KMS-11 (cell line): ENCODE results near the gene PCSK6.

Experiments
- H2AFZ ChIP-seq: fragments of 200-600 bp; sonication (generic); 2 replicates; pipeline ENCODE4 v1.6.1; 2016; ENCODE audit warnings: antibody characterized with exemption, mixed run types, low read depth
- H3K27ac ChIP-seq: fragments of 200-600 bp; sonication (generic); 2 replicates; pipeline ENCODE4 v1.6.1; 2016; ENCODE audit warnings: mild to moderate bottlenecking, mixed run types
- H3K27me3 ChIP-seq: fragments of 200-600 bp; sonication (generic); 2 replicates; pipeline ENCODE4 v1.6.1; 2017; ENCODE audit warnings: mild to moderate bottlenecking, low read depth, mixed run types, moderate library complexity; ENCODE audit not compliant: insufficient read depth
- H3K36me3 ChIP-seq: fragments of 200-600 bp; sonication (generic); 2 replicates; pipeline ENCODE4 v1.6.1; 2017; ENCODE audit warnings: mild to moderate bottlenecking, mixed run types; ENCODE audit not compliant: insufficient read depth
- H3K4me1 ChIP-seq: fragments of 200-600 bp; sonication (generic); 2 replicates; pipeline ENCODE4 v1.6.1; 2016; ENCODE audit warnings: mild to moderate bottlenecking, low read depth, mixed run types; ENCODE audit not compliant: poor library complexity, severe bottlenecking
- H3K4me2 ChIP-seq: fragments of 200-600 bp; sonication (generic); 2 replicates; pipeline ENCODE4 v1.7.0; 2016; ENCODE audit warnings: mild to moderate bottlenecking, mixed run types
- H3K4me3 ChIP-seq: fragments of 200-600 bp; sonication (generic); IDR thresholded peaks from 2 replicates; pipeline ENCODE4 v1.6.1; 2017; ENCODE audit warnings: low read depth, low read length, mixed read lengths; ENCODE audit not compliant: insufficient read depth
- H3K79me2 ChIP-seq: fragments of 200-600 bp; sonication (generic); 2 replicates; pipeline ENCODE4 v1.6.1; 2016; ENCODE audit warnings: low read depth, mixed run types; ENCODE audit not compliant: insufficient read depth
- H3K9ac ChIP-seq: fragments of 200-600 bp; sonication (generic); 2 replicates; pipeline ENCODE4 v1.6.1; 2016; ENCODE audit warnings: mild to moderate bottlenecking, mixed run types
- H4K20me1 ChIP-seq: fragments of 200-600 bp; sonication (generic); 2 replicates; pipeline ENCODE4 v1.6.1; 2016; ENCODE audit warnings: mild to moderate bottlenecking, mixed run types; ENCODE audit not compliant: insufficient read depth
- TF ChIP-seq, protein P1 (sequence below): fragments of 200-600 bp; sonication (generic); conservative IDR thresholded peaks from 2 replicates; pipeline ENCODE4 v1.6.1; 2017; ENCODE audit warnings: low read depth, mild to moderate bottlenecking, antibody characterized with exemption, low read length, moderate library complexity, mixed read lengths

The PCSK6 gene

DNA sequence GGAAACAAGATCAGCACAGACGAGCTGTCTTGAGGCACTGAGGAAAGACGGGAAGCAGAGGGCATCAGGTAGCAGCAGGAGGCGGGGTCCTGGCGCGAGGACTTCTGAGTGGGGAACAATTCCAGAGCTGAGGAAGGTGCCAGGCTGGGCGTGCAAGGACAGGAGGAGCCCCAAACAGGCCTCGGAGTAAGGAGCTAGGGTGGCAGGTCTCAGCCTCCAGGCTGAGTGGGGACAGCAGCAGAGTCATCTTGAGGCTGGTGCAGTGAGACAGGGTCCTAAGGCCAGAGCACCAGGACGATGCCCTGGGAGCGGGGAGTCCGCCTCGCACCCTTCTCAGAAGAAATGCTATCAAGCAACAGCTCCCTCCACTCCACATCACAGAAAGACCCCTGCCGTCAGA is 78.4 kb downstream of the PCSK6 start:
- no peak overlapping the region for H3K4me3 ChIP-seq
- no peaks in the 10 kb centered on the region for H3K36me3 ChIP-seq
- TF ChIP-seq, protein P1, sequence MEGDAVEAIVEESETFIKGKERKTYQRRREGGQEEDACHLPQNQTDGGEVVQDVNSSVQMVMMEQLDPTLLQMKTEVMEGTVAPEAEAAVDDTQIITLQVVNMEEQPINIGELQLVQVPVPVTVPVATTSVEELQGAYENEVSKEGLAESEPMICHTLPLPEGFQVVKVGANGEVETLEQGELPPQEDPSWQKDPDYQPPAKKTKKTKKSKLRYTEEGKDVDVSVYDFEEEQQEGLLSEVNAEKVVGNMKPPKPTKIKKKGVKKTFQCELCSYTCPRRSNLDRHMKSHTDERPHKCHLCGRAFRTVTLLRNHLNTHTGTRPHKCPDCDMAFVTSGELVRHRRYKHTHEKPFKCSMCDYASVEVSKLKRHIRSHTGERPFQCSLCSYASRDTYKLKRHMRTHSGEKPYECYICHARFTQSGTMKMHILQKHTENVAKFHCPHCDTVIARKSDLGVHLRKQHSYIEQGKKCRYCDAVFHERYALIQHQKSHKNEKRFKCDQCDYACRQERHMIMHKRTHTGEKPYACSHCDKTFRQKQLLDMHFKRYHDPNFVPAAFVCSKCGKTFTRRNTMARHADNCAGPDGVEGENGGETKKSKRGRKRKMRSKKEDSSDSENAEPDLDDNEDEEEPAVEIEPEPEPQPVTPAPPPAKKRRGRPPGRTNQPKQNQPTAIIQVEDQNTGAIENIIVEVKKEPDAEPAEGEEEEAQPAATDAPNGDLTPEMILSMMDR, result no peak
- H3K4me1 ChIP-seq, result no peaks in the 10 kb centered on the region
- H3K79me2 ChIP-seq, result no peaks in the 10 kb centered on the region
- no peaks in the 10 kb centered on the region for H3K27me3 ChIP-seq
- H3K9ac ChIP-seq, result no peak overlapping the region
- H3K27ac ChIP-seq, result no peak overlapping the region
- H3K4me2 ChIP-seq, result no peak overlapping the region
- H2AFZ ChIP-seq, result no peak overlapping the region
- H4K20me1 ChIP-seq, result no peaks in the 10 kb centered on the region

DNA sequence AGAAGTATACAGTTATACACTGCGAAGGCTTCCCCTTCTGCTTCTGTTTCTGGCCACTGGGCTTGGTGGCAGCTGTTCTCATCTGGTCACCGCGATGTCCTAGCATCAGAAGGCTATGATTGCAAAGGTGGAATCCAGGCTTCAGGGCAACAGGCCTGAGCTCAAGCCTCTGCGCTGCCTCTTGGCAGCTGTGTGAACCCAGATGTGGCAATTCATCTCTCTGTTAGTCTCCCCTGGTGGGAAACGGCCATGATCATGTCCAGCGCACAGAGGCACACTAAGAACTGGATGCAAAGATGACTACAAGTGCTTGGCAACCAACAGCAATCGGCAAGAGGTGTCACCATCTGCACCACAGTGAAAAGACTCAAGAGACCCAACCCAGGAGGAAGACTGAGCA is 78.9 kb downstream of the PCSK6 start:
- Histone ChIP-seq H3K4me2 (no peak overlapping the region), H4K20me1 (no peaks in the 10 kb centered on the region), H3K4me3 (no peak overlapping the region), H3K79me2 (no peaks in the 10 kb centered on the region), H3K9ac (no peak overlapping the region), H2AFZ (no peak overlapping the region), H3K27me3 (no peaks in the 10 kb centered on the region), H3K4me1 (no peaks in the 10 kb centered on the region), H3K27ac (no peak overlapping the region), H3K36me3 (no peaks in the 10 kb centered on the region)
- TF ChIP-seq, protein P1, result no peak

DNA sequence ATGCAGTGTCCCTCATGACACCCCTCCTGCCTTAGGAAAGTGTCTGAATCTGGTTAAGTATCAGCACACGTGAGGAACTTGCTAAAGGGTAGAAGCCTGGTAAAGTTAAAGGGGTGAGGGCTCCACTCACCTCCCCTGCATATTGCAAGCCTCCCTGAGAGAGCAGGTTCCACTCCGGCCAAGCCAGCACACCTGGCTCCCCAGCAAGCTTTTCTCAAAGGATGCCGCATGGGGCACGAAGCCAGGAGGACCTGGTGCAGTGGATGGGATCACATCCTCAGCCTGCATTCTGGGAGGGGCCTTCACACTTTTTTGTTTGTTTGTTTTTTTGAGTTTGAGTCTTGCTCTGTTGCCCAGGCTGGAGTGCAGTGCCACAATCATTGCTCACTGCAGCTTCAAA is 79.9 kb downstream of the PCSK6 start:
- Histone ChIP-seq H3K79me2 (no peaks in the 10 kb centered on the region), H3K27ac (no peak overlapping the region), H3K27me3 (no peaks in the 10 kb centered on the region), H3K9ac (no peak overlapping the region), H3K4me3 (no peak overlapping the region), H2AFZ (no peak overlapping the region), H4K20me1 (no peaks in the 10 kb centered on the region), H3K4me1 (no peaks in the 10 kb centered on the region), H3K4me2 (no peak overlapping the region), H3K36me3 (no peaks in the 10 kb centered on the region)
- TF ChIP-seq, protein P1, result no peak

DNA sequence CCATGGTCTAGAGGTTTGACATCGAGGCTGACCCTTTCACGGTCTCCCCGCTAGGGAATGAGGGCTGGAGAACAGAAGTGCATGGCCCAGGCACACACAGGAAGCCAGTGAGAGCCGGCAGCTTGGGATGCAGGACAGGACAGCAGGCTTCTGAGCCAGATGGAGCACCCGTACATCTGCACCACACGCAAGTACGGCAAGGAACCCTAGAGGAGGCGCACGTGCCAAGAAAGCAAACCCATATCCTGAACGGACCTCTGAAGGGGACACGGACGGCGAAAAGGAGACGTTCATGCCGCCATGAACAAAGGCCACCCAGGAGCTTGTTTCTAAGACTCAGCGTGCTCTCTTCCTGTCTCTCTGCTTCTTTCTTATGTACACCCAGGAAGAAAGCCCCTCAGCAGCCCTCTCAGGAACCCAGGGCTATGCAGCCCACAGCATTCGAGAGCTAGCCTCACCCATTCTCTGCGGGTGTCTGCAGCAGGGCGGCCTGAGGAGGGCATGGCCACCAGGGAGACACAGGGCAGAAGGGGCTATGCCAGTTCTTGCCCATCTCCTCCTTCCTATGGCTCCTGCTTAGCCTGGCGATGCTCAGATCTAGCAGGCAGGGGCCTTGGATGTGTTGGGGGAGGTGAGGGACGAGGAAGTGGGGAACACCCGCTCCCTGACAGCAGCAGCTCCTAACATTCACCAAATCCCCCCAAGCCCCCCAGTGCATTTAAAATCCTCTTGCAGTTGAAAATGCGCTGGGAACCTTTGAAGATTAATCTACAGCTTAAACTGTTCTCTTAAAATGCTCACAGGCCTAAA is 81.3 kb downstream of the PCSK6 start:
- Histone ChIP-seq H3K4me3 (no peak overlapping the region), H4K20me1 (no peaks in the 10 kb centered on the region), H3K4me1 (no peaks in the 10 kb centered on the region), H3K36me3 (no peaks in the 10 kb centered on the region), H3K27ac (no peak overlapping the region), H3K27me3 (no peaks in the 10 kb centered on the region), H3K9ac (no peak overlapping the region), H2AFZ (no peak overlapping the region), H3K79me2 (no peaks in the 10 kb centered on the region), H3K4me2 (no peak overlapping the region)
- TF ChIP-seq, protein P1, result no peak
